ENCODE measurements around the gene DNAH1. TPM values are rescaled to one million over a fixed set of nuclear protein-coding genes. Genes with fewer than 3 reads are reported as not detected.

DNAH1 gene
- total RNA-seq, 1 donor from 2014 or later = 8.2 TPM

DNA sequence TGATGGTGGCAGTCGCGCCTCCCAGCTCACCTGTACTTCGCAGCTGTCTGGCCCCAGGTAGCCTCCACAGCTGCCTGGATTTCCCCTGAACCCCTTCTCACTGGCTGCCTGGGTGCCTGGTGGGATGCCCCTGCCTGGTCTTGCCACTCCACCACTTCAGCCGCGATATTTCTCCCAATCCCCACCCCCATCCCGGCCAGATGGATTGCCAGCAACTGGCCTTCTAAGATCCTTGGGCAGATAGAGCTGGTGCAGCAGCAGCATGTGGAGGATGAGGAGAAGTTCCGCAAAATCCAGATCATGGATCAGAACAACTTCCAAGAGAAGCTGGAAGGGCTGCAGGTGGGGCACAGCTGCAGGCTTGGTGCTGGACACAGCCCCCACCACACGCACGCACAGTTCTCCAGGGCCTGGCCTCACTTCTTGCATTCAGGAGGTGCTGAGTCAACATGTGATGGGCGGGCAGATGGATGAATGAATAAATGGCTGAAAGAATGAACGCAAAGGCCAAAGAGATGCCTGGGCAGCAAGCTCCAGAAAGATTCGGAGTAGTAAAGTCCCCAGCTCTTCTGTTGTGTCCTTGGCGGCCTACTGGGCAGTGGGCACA, 35.7 kb downstream of the DNAH1 start:
- TF ChIP-seq, protein P1, sequence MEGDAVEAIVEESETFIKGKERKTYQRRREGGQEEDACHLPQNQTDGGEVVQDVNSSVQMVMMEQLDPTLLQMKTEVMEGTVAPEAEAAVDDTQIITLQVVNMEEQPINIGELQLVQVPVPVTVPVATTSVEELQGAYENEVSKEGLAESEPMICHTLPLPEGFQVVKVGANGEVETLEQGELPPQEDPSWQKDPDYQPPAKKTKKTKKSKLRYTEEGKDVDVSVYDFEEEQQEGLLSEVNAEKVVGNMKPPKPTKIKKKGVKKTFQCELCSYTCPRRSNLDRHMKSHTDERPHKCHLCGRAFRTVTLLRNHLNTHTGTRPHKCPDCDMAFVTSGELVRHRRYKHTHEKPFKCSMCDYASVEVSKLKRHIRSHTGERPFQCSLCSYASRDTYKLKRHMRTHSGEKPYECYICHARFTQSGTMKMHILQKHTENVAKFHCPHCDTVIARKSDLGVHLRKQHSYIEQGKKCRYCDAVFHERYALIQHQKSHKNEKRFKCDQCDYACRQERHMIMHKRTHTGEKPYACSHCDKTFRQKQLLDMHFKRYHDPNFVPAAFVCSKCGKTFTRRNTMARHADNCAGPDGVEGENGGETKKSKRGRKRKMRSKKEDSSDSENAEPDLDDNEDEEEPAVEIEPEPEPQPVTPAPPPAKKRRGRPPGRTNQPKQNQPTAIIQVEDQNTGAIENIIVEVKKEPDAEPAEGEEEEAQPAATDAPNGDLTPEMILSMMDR (IDR thresholded peaks at IDR 0.05; ENCODE audit: unreplicated experiment) = no peak
- Mint-ChIP-seq H3K9me3 (no peaks in the 10 kb centered on the region), H3K36me3 (no peaks in the 10 kb centered on the region), H3K4me1 (no peaks in the 10 kb centered on the region), H3K27me3 (ENCODE audit: low read depth) (no peaks in the 10 kb centered on the region), H3K27ac (no peak overlapping the region), H3K4me3 (no peak overlapping the region)
- DNase-seq (ENCODE audit: low spot score in 2 of 2, unreplicated experiment in 2 of 2) = no peak

DNA sequence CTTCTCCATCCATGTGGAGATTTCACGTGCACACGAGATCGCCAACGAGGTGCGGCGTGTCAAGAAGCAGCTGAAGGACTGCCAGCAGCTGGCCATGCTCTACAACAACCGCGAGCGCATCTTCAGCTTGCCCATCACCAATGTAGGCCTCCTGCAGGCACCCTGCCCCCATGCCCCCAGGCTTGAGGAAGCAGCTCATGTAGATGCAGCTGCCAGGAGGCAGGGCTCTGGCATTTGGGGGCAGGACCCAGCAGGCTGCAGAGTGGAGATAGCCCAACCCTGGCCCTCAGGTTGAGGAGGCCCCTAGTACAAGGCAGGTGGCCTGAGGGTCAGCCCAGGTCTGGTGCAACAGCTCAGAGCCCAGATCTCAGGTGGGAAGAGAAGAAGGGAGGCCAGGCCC, 36.4 kb downstream of the DNAH1 start:
- no peaks in the 10 kb centered on the region for H3K9me3 Mint-ChIP-seq
- no peak overlapping the region for H3K4me3 Mint-ChIP-seq
- no peaks in the 10 kb centered on the region for H3K36me3 Mint-ChIP-seq
- H3K27me3 Mint-ChIP-seq (ENCODE audit: low read depth) = no peaks in the 10 kb centered on the region
- H3K4me1 Mint-ChIP-seq = no peaks in the 10 kb centered on the region
- no peak overlapping the region for H3K27ac Mint-ChIP-seq
- TF ChIP-seq, protein P1 (IDR thresholded peaks at IDR 0.05; ENCODE audit: unreplicated experiment) = no peak
- DNase-seq (ENCODE audit: low spot score in 2 of 2, unreplicated experiment in 2 of 2) = no peak

DNA sequence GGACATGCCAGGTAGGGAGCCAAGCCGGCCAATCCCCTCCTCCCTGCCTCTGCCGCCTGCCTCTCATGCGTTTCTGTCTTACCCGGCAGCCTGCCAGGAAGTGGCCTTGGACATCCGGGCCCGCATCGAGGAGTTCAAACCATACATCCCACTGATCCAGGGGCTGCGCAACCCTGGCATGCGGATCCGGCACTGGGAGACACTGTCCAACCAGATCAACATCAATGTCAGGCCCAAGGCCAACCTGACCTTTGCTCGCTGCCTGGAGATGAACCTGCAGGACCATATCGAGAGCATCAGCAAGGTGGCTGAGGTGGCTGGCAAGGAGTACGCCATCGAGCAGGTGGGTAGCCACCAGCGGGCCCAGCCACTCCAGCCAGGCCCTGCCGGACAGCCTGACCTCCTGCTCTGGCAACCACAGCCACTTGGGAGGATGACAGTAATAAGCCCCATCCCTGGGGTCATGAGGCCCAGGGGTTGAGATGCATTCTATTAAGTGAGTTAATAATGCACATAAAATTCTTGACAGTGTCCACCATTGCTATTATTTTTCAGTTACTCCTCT, 37.3 kb downstream of the DNAH1 start:
- H3K27ac Mint-ChIP-seq = no peak overlapping the region
- TF ChIP-seq, protein P1 (IDR thresholded peaks at IDR 0.05; ENCODE audit: unreplicated experiment) = no peak
- H3K9me3 Mint-ChIP-seq = no peaks in the 10 kb centered on the region
- no peaks in the 10 kb centered on the region for H3K4me1 Mint-ChIP-seq
- no peaks in the 10 kb centered on the region for H3K36me3 Mint-ChIP-seq
- no peak for DNase-seq (ENCODE audit: low spot score in 2 of 2, unreplicated experiment in 2 of 2)
- H3K4me3 Mint-ChIP-seq = no peak overlapping the region
- H3K27me3 Mint-ChIP-seq (ENCODE audit: low read depth) = no peaks in the 10 kb centered on the region

DNA sequence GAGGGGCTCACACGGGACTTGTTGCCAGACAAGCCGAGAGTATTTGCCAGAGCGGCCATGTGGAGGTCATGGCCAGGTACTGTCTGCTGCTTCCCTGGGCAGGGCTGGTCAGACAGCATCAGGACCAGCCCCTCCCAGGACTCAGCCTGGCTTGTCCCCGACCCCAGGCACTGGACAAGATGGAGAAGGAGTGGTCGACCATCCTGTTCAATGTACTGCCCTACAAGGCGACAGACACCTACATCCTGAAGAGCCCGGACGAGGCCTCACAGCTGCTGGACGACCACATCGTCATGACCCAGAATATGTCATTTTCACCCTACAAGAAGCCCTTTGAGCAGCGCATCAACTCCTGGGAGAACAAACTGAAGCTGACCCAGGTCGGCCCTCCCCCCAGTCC, 38.6 kb downstream of the DNAH1 start:
- TF ChIP-seq, protein P1 (IDR thresholded peaks at IDR 0.05; ENCODE audit: unreplicated experiment) = no peak
- Mint-ChIP-seq H3K27me3 (ENCODE audit: low read depth) (no peaks in the 10 kb centered on the region), H3K4me1 (no peaks in the 10 kb centered on the region), H3K9me3 (no peaks in the 10 kb centered on the region), H3K4me3 (no peak overlapping the region), H3K36me3 (no peaks in the 10 kb centered on the region), H3K27ac (no peak overlapping the region)
- DNase-seq (ENCODE audit: low spot score in 2 of 2, unreplicated experiment in 2 of 2) = no peak

DNA sequence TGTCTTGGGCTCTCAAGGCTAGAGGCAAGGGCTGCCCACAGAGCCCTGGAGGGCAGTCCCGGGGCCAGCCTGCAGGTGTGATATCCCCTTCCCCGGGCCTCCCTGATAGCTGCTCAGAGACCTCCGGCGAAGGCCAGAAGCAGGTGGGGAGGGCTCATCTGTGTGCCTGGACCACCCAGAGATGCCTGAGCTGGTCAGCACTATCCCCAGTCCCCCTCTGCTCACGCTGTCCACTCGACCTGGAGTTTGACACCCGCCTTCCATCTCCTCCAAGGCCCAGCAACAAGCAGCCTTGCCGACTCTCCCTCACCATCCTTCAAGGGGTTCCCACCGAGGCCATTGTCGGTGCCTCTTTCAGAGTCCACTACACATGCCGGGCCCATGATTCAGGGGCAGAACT, 39.4 kb downstream of the DNAH1 start:
- H3K27ac Mint-ChIP-seq = no peak overlapping the region
- H3K36me3 Mint-ChIP-seq = no peaks in the 10 kb centered on the region
- DNase-seq (ENCODE audit: low spot score in 2 of 2, unreplicated experiment in 2 of 2) = no peak
- H3K4me1 Mint-ChIP-seq = no peaks in the 10 kb centered on the region
- H3K27me3 Mint-ChIP-seq (ENCODE audit: low read depth) = no peaks in the 10 kb centered on the region
- no peak overlapping the region for H3K4me3 Mint-ChIP-seq
- TF ChIP-seq, protein P1 (IDR thresholded peaks at IDR 0.05; ENCODE audit: unreplicated experiment) = no peak
- H3K9me3 Mint-ChIP-seq = no peaks in the 10 kb centered on the region

Data from mesothelial cell of epicardium (in vitro differentiated cells).